GM19395 (cell line): ENCODE results near the gene FTCDNL1.

Source experiments
- ATAC-seq: cut with Tn5 transposase; IDR thresholded peaks from one replicate; pipeline ENCODE4 v1.9.1; 2021; ENCODE audit warnings: mild to moderate bottlenecking, moderate library complexity; ENCODE audit not compliant: unreplicated experiment

The FTCDNL1 gene

DNA sequence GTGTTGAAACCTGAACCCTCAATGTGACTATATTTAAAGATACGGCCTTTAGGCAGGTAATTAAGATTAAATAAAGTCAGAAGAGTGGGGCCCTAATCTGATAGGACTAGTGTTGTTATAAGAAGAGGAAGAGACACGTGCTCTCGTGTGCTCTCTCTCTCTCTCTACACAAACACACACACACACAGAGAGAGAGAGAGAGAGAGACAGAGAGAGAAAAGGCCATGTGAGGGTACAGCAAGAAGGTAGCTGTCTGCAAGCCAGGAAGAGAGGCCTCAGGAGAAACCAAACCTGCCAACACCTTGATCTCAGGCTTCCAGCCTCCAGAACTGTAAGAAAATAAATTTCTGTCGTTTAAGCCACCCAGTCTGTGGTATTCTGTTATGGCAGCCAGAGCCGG is 106.7 kb downstream of the FTCDNL1 start:
- no peak for ATAC-seq

DNA sequence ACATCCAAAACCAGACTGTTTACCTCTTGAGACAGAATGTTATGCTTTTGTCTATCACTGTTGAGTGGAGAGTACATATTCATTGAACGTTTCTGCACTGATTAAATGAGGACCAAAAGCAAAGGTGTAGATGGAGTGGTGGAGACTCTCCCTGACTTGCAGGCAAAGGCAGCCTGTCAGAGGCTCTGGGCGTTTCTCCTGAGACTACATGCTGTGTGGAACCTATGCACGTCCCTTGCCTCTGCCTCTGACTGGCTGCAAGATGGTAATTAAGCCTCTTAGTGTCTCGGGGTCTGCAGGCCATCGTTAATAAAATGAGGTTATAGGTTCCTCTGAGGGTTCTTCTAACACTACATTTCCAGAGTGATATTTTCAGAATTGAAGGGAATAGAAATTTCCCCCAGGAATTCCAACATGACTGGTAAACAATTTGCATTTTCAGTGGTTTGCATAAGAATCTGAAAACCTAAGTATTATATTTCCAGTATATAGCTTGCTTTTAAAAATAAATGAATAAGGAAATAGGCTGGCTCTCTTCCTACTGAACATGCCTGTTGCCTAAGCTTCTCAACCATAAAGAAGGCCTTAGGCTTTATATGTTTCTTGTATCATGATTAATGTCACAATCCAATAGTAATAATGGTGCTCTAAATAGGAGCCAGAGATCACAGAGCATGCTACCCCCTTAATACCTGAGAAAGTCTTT is 107.4 kb downstream of the FTCDNL1 start:
- ATAC-seq, result no peak

DNA sequence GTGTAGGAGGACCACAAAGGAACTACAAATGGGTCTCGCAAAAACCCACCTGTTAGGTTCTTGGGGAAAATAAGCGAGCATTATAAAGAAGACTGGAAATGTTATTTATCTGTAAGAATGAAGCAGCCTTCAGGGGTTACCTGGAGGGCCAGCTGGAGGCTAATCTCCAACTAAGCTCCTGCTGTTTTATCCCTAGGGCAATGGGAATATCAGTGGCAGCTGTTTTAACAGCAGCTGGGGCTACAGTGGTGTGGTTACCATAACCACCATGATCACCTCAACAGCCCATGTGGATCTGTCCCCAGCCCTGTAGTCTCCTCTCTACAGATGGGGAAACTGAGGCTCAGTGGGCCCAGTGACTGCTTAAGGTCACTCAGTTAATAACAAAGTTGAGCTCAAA is 108.1 kb downstream of the FTCDNL1 start:
- no peak for ATAC-seq

DNA sequence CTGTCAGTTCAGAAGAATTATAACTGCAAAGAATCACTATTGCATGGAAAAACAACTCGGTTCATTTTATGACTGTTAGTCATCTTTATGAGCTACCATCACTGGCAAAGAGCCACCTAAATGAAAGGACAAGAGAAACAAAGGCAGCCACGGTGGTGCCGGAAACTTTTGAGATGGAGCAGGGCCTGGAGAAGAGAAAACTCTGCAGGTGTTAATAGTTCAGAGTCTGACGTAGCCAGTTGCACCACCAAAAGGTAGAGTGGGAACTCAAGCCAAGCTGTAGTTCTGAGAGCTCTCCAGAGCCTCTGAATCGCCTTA is 110.9 kb downstream of the FTCDNL1 start:
- peak; percentile 8 for ATAC-seq

DNA sequence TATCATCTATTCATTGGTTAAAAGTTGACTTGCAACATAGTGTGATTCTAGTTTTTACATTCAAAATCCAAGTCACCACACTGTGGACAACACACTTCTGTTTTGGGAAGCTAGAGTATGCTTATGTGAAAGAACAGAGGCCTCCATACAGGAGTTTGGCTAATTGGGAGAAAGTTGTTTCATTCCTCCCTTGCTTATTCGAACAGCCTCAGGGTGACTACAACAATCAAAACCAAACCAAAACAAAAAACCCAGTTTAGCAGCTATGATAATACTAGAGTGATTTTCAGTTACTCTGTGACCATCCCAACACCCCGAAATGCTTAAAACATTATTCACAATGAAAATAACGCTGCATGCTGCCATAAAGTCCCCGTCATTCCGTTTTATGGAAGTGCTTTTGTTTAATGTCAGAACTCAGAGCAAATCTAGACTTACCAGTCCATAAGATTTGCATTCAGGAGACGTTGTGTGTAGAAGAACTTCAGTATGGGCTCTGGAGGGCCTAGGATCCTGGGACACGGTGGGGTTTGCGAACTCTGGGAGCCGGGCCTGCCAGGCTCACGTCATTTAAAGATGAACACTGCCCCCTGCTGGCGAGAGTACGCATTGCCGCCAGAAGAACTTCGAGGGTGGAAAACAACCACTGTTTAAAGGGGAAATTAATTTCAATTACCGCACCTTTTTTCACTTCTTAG is 111.4 kb downstream of the FTCDNL1 start:
- peak; percentile 77 for ATAC-seq

DNA sequence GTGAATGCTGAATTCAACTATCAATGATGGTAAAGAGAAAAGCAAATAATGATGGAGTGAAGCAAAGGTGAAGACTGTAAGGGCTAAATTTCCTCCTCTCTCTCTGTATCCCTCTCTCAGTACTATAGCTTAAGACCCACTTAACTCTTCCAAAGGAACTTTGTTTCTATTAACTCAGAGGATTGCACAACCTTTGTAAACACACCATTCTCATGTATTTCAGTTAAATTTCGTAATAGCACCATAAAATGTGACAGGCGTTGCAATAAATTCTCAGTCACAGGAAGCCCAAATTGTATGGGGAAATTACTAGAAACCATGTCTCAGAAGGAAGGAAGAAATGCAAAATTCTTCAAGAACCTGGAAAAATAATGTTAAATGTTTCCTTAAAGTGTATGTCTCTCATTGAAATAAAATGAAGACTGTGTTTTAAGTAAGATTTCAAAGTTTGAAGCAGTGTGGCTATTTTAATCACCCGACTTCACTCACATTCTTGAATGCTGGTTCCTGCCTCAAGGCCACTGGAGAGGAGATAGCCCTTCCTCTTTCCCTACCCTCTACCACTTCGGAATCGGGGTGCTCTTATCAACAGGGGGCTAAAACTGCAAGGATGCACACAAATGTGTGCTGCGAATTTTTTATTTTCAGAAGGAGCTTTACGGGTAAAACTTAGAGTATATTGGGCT is 112.1 kb downstream of the FTCDNL1 start:
- no peak for ATAC-seq

DNA sequence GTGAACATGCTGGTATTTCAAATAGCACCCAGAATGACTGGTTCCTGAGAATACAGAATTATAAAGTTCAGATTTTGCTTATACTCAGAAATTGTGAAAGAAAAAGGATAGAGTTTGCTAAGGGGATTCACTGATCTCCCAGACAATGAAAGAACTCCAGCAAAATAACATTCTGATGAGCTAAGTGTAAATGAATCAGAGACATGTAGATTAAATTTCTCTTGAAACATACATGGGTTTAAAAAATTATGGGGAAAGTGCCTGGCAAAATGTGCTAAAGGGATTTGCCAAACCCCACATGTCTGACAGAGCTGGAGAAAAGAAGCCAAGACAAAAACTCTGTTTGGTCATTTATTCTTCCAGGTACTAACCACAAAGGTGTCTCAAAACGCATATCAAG is 116.3 kb downstream of the FTCDNL1 start:
- no peak for ATAC-seq

DNA sequence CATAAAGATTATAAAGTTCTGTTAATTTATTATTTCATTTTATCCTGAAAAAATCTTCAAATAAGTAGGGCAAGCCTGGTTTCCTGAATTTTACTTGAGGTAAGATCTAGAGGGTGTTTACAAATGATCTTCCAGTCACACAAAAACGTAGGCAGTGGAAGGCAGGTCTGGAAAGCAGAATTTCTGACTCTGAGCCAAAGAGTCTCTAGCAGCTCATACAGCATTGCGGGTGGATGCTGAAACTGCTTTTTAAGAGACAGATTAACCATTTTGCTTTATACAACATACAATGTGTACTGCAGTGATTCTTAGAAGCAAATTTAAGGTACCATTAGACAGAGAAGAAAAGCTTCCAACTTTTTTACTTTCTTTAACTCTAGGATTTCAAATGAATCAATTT is 117.0 kb downstream of the FTCDNL1 start:
- no peak for ATAC-seq

DNA sequence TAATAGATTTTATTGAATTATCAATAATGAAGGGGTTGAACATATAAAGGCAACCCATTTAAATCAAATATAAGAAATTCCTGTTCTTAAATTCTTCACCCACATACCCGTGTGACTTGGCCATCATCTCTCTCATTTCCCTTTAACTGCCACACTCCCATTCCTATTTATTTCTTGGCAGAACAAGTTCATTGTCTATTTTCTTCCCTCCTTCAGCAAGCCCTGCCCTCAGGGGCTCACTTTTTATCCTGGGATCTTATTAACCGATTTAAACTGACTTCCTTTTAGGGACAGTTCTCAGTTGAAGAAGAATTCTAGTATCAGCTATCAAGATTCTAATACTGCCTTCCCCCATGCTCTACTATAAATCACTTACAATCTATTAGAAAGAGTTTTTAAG is 123.2 kb downstream of the FTCDNL1 start:
- no peak for ATAC-seq

DNA sequence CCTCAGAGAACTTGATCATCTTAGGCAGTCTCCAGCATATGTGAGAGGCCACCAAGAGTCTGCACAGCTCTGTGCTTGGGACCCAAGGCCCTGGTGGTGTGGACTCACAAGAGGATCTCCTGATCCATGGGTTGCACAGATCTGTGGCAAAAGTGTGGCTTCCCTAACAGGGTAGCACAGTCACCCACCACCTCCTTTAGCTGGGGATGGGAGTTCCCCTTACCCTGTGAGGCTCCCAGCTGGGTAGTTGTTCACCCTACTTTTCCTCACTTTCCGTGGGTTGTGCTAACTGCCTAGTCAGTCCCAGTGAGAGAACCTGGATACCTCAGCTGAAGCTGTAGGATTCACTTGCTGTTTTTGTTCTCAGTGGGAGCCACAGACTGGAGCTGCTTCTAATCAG is 123.7 kb downstream of the FTCDNL1 start:
- no peak for ATAC-seq

DNA sequence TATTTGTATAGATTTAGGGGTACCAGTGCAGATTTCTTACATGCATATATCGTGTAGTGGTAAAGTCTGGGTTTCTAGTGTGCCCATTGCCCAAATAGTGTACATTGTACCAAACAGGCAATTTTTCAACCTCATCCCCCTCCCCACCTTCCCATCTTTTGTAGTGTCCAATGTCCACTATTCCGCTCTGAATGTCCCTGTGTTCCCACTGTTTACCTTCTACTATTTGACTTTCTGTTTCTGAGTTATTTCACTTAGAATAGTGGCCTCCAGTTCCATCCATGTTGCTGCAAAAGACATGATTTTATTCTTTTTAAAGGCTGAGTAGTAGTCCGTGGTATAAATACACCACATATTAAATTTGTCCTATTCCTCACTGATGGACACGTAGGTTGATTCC is 132.9 kb downstream of the FTCDNL1 start:
- ATAC-seq, result no peak

DNA sequence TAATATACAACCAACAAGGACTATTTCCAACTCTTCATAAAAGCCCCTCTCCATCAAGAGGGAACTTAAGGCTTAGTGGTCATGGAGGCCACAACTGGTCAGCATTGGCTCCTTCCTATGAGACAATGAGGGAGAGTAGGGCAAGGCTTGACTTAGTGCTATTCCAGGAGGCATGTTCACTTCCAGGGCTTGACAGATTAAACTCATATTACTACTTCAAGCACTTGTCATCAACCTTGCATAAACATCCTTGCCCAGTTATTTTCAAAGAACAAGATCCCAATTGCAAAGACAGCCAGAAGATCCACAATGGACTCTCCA is 133.4 kb downstream of the FTCDNL1 start:
- no peak for ATAC-seq

DNA sequence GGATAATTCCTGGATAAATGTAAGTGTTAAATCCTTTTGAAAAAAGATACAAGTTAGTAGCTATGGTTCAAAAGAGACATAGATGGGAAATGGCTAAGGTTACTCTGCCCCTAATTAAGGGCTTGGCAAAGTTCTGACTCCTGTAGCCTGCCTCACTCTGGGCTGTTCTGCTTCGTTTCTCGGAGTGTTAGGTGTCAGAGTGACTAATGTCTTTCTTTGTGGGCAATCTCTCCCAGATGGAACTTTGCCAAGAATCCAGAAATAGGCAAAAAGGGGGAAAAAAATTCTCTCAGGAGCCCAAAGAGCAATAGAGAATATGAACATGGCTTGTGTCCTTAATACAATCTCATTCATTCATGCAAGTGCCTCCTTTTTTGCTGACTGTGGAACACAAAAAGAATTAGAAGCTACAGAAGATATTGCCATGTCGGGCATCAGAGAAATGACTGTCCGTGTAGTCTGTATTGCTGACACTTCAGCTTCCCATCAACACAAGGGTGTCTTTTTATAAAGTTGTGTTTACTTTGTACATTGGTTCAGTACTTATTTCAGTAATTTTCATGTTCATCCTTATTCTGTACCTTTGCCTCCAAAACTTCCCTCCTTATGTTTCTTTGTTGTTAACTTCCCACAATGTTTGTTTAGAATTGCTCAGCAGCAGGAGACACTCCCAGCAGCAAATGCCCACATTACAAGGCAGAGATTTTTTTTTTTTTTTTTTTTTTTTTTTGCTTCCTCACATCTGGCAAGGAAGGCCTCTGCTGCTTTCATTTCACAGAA is 134.0 kb downstream of the FTCDNL1 start:
- ATAC-seq, result no peak

DNA sequence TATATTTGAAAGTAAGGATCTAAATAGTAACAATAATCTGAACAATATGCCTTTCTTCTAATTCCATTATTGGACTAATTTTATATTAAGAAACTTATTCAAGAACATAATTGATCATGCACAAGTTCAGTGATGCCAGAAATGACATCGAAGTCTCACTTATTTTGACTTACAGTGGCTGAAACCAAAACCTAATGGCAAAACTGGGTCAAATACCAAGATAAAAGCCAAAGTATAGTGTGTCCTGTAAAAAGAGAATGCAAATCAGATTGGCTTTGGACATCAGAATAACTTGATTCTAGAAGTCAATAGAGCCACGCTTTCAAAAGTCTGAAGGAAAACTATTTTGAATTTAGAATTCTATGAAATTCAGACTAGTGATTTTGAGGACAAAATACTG is 137.2 kb downstream of the FTCDNL1 start:
- ATAC-seq, result no peak

DNA sequence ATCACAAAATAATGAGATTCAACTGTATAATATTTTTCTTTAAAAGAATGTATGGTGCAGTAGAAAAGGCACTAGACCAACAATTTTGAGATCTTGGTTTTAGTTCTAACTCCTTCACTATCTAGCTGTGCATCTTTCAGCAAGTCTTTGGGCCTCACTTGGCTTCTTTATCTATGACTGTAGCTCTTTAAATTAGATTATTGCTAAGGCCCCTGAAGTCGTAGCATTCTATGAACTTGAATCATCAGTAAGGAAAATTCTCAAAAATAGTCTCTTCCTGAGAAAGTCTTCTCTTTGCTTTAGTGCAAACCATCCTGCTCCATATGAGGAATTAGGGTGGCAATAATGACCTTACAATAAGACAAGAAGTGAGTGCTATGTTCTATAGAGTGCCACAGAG is 140.4 kb downstream of the FTCDNL1 start:
- ATAC-seq, result no peak
